ENCODE data around the gene KCNIP4. TPM values are rescaled to one million over a fixed set of nuclear protein-coding genes. Genes with fewer than 3 reads are reported as not detected.

The KCNIP4 gene
- polyA plus RNA-seq, 1 donor (not counting 4 experiments of a cell fraction or from before 2014, with no cell fraction given) = 0.07 TPM

- dilution Hi-C loops (cut with MboI; ENCODE audit: extremely low pct_ligation_motif_present, low sequenced_read_pairs) = no loop called here
- no peak for DNase-seq (ENCODE audit: low read depth, low spot score)
- Histone ChIP-seq H3K27me3 (ENCODE audit: control insufficient read depth, extremely low read depth, insufficient read depth, low read length) (no peaks in the 10 kb centered on the region), H3K9me1 (ENCODE audit: control insufficient read depth, extremely low read depth, insufficient read depth, low read length) (no peaks in the 10 kb centered on the region), H3K79me2 (ENCODE audit: control insufficient read depth, insufficient read depth, low read length) (no peaks in the 10 kb centered on the region), H3K36me3 (ENCODE audit: control insufficient read depth in 2 of 2, extremely low read depth in 1 of 2, insufficient read depth in 2 of 2, low read length in 2 of 2) (no peaks in the 10 kb centered on the region), H3K4me1 (ENCODE audit: control insufficient read depth, extremely low read depth, insufficient read depth, low read length) (no peaks in the 10 kb centered on the region), H3K27ac (ENCODE audit: control insufficient read depth, insufficient read depth, low read length) (no peak overlapping the region), H3K9ac (ENCODE audit: control insufficient read depth, extremely low read depth, insufficient read depth, low read length) (no peak overlapping the region), H4K20me1 (ENCODE audit: control insufficient read depth, extremely low read depth, insufficient read depth, low read length) (no peaks in the 10 kb centered on the region), H3K9me3 (ENCODE audit: control insufficient read depth, low read depth, low read length) (no peaks in the 10 kb centered on the region), H3K4me3 (ENCODE audit: control insufficient read depth in 2 of 3, extremely low read depth in 1 of 3, insufficient read depth in 2 of 3, low read depth in 1 of 3, low read length in 3 of 3) (no peak overlapping the region), H3K4me2 (ENCODE audit: control insufficient read depth, extremely low read depth, insufficient read depth, low read depth, low read length) (no peak overlapping the region), H2AFZ (ENCODE audit: control insufficient read depth, low read length) (no peak overlapping the region)
- TF ChIP-seq EZH2 (IDR thresholded peaks at IDR 0.05; ENCODE audit: low read length) = no peak
- no peak for TF ChIP-seq CTCF (optimal IDR thresholded peaks at IDR 0.05 in 1 of 3, IDR thresholded peaks at IDR 0.05 in 1 of 3, conservative IDR thresholded peaks at IDR 0.05 in 1 of 3; ENCODE audit: extremely low read depth in 1 of 3, insufficient read depth in 2 of 3, low read length in 3 of 3)
- no peak for FAIRE-seq
These were observed 199.2 kb downstream of the KCNIP4 start for GRCh38 chr4:21749412-21749811.

GRCh38 chr4:21744046-21744445 lies 204.5 kb downstream of the KCNIP4 start:
- dilution Hi-C loops (cut with MboI; ENCODE audit: extremely low pct_ligation_motif_present, low sequenced_read_pairs) = no loop called here
- DNase-seq (ENCODE audit: low read depth, low spot score) (no peak), FAIRE-seq (no peak)

More at GRCh38 chr4:21744046-21744445, 204.5 kb downstream of the KCNIP4 start:
- Histone ChIP-seq H3K36me3 (ENCODE audit: control insufficient read depth in 2 of 2, extremely low read depth in 1 of 2, insufficient read depth in 2 of 2, low read length in 2 of 2) (no peaks in the 10 kb centered on the region), H2AFZ (ENCODE audit: control insufficient read depth, low read length) (no peak overlapping the region), H3K4me1 (ENCODE audit: control insufficient read depth, extremely low read depth, insufficient read depth, low read length) (no peaks in the 10 kb centered on the region), H3K4me3 (ENCODE audit: control insufficient read depth in 2 of 3, extremely low read depth in 1 of 3, insufficient read depth in 2 of 3, low read depth in 1 of 3, low read length in 3 of 3) (no peak overlapping the region), H3K9ac (ENCODE audit: control insufficient read depth, extremely low read depth, insufficient read depth, low read length) (no peak overlapping the region), H4K20me1 (ENCODE audit: control insufficient read depth, extremely low read depth, insufficient read depth, low read length) (no peaks in the 10 kb centered on the region), H3K9me3 (ENCODE audit: control insufficient read depth, low read depth, low read length) (no peaks in the 10 kb centered on the region), H3K79me2 (ENCODE audit: control insufficient read depth, insufficient read depth, low read length) (no peaks in the 10 kb centered on the region), H3K9me1 (ENCODE audit: control insufficient read depth, extremely low read depth, insufficient read depth, low read length) (no peaks in the 10 kb centered on the region), H3K27me3 (ENCODE audit: control insufficient read depth, extremely low read depth, insufficient read depth, low read length) (no peaks in the 10 kb centered on the region), H3K4me2 (ENCODE audit: control insufficient read depth, extremely low read depth, insufficient read depth, low read depth, low read length) (no peak overlapping the region), H3K27ac (ENCODE audit: control insufficient read depth, insufficient read depth, low read length) (no peak overlapping the region)
- TF ChIP-seq CTCF (optimal IDR thresholded peaks at IDR 0.05 in 1 of 3, IDR thresholded peaks at IDR 0.05 in 1 of 3, conservative IDR thresholded peaks at IDR 0.05 in 1 of 3; ENCODE audit: extremely low read depth in 1 of 3, insufficient read depth in 2 of 3, low read length in 3 of 3) = no peak
- no peak for TF ChIP-seq EZH2 (IDR thresholded peaks at IDR 0.05; ENCODE audit: low read length)

Measured in keratinocyte (primary cell).